Measurements from ENCODE around the gene CCDC63.

The CCDC63 gene

GRCh38 chr12:110846615-110847566 lies at the start of gene CCDC63:
CCDC63 (plus strand) TSS chr12:110846987; CDS start chr12:110852955, 5,968 bp downstream.
- DNase-seq: no peak

- no peak for DNase-seq
Observed at GRCh38 chr12:110798461-110798860, 48.3 kb upstream of the CCDC63 start.

- no peak for DNase-seq
Observed at GRCh38 chr12:110802489-110802888, 44.3 kb upstream of the CCDC63 start.

GRCh38 chr12:110804406-110804805 lies 42.4 kb upstream of the CCDC63 start:
- no peak for DNase-seq

- no peak for DNase-seq
Observed at GRCh38 chr12:110807640-110808039, 39.1 kb upstream of the CCDC63 start.

- DNase-seq: no peak
Observed at GRCh38 chr12:110809149-110809548, 37.6 kb upstream of the CCDC63 start.

- DNase-seq: no peak
Observed at GRCh38 chr12:110811972-110812371, 34.8 kb upstream of the CCDC63 start.

GRCh38 chr12:110813285-110813684 lies 33.5 kb upstream of the CCDC63 start:
- no peak for DNase-seq

GRCh38 chr12:110813756-110814155 lies 33.0 kb upstream of the CCDC63 start:
- no peak for DNase-seq

GRCh38 chr12:110816248-110816647 lies 30.5 kb upstream of the CCDC63 start:
- no peak for DNase-seq

- DNase-seq: no peak
Observed at GRCh38 chr12:110816779-110817178, 30.0 kb upstream of the CCDC63 start.

GRCh38 chr12:110818511-110818910 lies 28.3 kb upstream of the CCDC63 start:
- DNase-seq: no peak

GRCh38 chr12:110819150-110819549 lies 27.6 kb upstream of the CCDC63 start:
- DNase-seq: no peak

- DNase-seq: no peak
Observed at GRCh38 chr12:110819646-110820045, 27.1 kb upstream of the CCDC63 start.

- DNase-seq: no peak
Observed at GRCh38 chr12:110821917-110822316, 24.9 kb upstream of the CCDC63 start.

GRCh38 chr12:110822821-110823415 lies 23.9 kb upstream of the CCDC63 start:
- no peak for DNase-seq

- DNase-seq: no peak
Observed at GRCh38 chr12:110824342-110824741, 22.4 kb upstream of the CCDC63 start.

- DNase-seq: no peak
Observed at GRCh38 chr12:110825530-110825929, 21.3 kb upstream of the CCDC63 start.

- DNase-seq: peak; percentile 81 to 89
Observed at GRCh38 chr12:110826592-110827200, 20.1 kb upstream of the CCDC63 start.

- DNase-seq: no peak
Observed at GRCh38 chr12:110829308-110829707, 17.5 kb upstream of the CCDC63 start.

GRCh38 chr12:110836291-110836690 lies 10.5 kb upstream of the CCDC63 start:
- DNase-seq: no peak

- no peak for DNase-seq
Observed at GRCh38 chr12:110841007-110841406, 5.8 kb upstream of the CCDC63 start.

GRCh38 chr12:110844131-110844530 lies 2.7 kb upstream of the CCDC63 start:
- no peak for DNase-seq
